A673 (cell line): ENCODE measurements around the gene GAGE12J.

Source experiments
- CTCF ChIP-seq: fragments of 300-800, 200-600 bp; sonication (generic); conservative IDR thresholded peaks from 2 replicates; pipeline ENCODE4 v1.5.1; 2017; ENCODE audit warnings: low read depth, mild to moderate bottlenecking, antibody characterized with exemption, low read length, moderate library complexity, mixed read lengths
- EZH2 ChIP-seq: fragments of 200-600 bp; sonication (generic); IDR thresholded peaks from 2 replicates; pipeline ENCODE4 v1.6.1; 2017; ENCODE audit warnings: borderline replicate concordance, low read depth, mild to moderate bottlenecking, mixed read lengths, antibody characterized with exemption, low read length; ENCODE audit not compliant: poor library complexity, severe bottlenecking

GRCh38 chrX:49273181-49273727, 48.6 kb upstream of the GAGE12J start:
- TF ChIP-seq CTCF (no peak), EZH2 (no peak)
